GM23338 (cell line): Measurements from ENCODE around the gene MEIS3. TPM values are rescaled to one million over a fixed set of nuclear protein-coding genes. Genes with fewer than 3 reads are reported as not detected.

Experiments
- ATAC-seq: fragments of 200-7000 bp; cut with Tn5 transposase; 3 replicates; pipeline ENCODE4 v1.9.1; 2020
- DNase-seq: peaks from one replicate; pipeline ENCODE4 v3.0.0-alpha.2; 2015; ENCODE audit warnings: low spot score
- H2AFZ ChIP-seq: fragments of 200-600 bp; sonication (generic); 2 replicates; pipeline ENCODE4 v1.8.0; 2016; ENCODE audit warnings: antibody characterized with exemption, mild to moderate bottlenecking, moderate library complexity
- H3F3A ChIP-seq: fragments of 200-600 bp; sonication (generic); replicated peaks from 2 replicates; pipeline ENCODE4 v1.8.0; 2017; ENCODE audit warnings: antibody characterized with exemption, mixed run types, low read depth
- H3K27ac ChIP-seq: fragments of 200-600 bp; sonication (generic); 2 replicates; pipeline ENCODE4 v1.6.1; 2016; ENCODE audit warnings: low read depth
- H3K27me3 ChIP-seq: fragments of 200-600 bp; sonication (generic); 2 replicates; pipeline ENCODE4 v1.8.0; 2016; ENCODE audit warnings: mild to moderate bottlenecking, mixed run types, moderate library complexity; ENCODE audit not compliant: insufficient read depth
- H3K36me3 ChIP-seq: fragments of 200-600 bp; sonication (generic); 2 replicates; pipeline ENCODE4 v1.8.0; 2016; ENCODE audit warnings: mild to moderate bottlenecking; ENCODE audit not compliant: insufficient read depth
- H3K4me1 ChIP-seq: fragments of 200-600 bp; sonication (generic); 2 replicates; pipeline ENCODE4 v1.8.0; 2016; ENCODE audit warnings: mild to moderate bottlenecking, moderate library complexity; ENCODE audit not compliant: insufficient read depth
- H3K4me2 ChIP-seq: fragments of 200-600 bp; sonication (generic); 2 replicates; pipeline ENCODE4 v1.7.1; 2017; ENCODE audit warnings: mixed run types
- H3K4me3 ChIP-seq: fragments of 200-600 bp; sonication (generic); 2 replicates; pipeline ENCODE4 v1.6.1; 2016; ENCODE audit warnings: mixed run types
- H3K79me2 ChIP-seq: fragments of 200-600 bp; sonication (generic); replicated peaks from 2 replicates; pipeline ENCODE4 v1.8.0; 2017; ENCODE audit warnings: mild to moderate bottlenecking; ENCODE audit not compliant: insufficient read depth
- H3K9me2 ChIP-seq: fragments of 200-600 bp; sonication (generic); 2 replicates; pipeline ENCODE4 v1.8.0; 2017; ENCODE audit not compliant: insufficient read depth
- H4K20me1 ChIP-seq: fragments of 200-600 bp; sonication (generic); replicated peaks from 2 replicates; pipeline ENCODE4 v1.8.0; 2017; ENCODE audit warnings: mild to moderate bottlenecking; ENCODE audit not compliant: insufficient read depth
- H3K27ac Mint-ChIP-seq: 2 replicates; pipeline ENCODE4 v1.8.0; 2020; ENCODE audit warnings: inconsistent platforms, mild to moderate bottlenecking, moderate library complexity, mixed read lengths
- H3K27me3 Mint-ChIP-seq: 3 replicates; pipeline ENCODE4 v1.8.0; 2022; ENCODE audit warnings: low read depth, mild to moderate bottlenecking, moderate library complexity, mixed read lengths, inconsistent platforms; ENCODE audit not compliant: insufficient read depth, poor library complexity
- H3K36me3 Mint-ChIP-seq: 3 replicates; pipeline ENCODE4 v1.8.0; 2021; ENCODE audit warnings: low read depth, mild to moderate bottlenecking, inconsistent platforms, moderate library complexity, mixed read lengths
- H3K4me1 Mint-ChIP-seq: 3 replicates; pipeline ENCODE4 v1.8.0; 2020; ENCODE audit warnings: mild to moderate bottlenecking, inconsistent platforms, mixed read lengths
- H3K4me3 Mint-ChIP-seq: 3 replicates; pipeline ENCODE4 v1.8.0; 2021; ENCODE audit warnings: moderate library complexity, mild to moderate bottlenecking, inconsistent platforms, mixed read lengths
- H3K9me3 Mint-ChIP-seq: 3 replicates; pipeline ENCODE4 v1.8.0; 2020; ENCODE audit warnings: moderate library complexity, mild to moderate bottlenecking, inconsistent platforms, mixed read lengths
- CREB1 ChIP-seq: fragments of 250-450 bp; sonication (Bioruptor Pico); IDR thresholded peaks from 2 replicates; pipeline ENCODE4 v1.5.0; 2020; ENCODE audit warnings: low read depth, mild to moderate bottlenecking, moderate library complexity
- EZH2 ChIP-seq: fragments of 200-600 bp; sonication (generic); IDR thresholded peaks from one replicate; pipeline ENCODE4 v1.8.0; 2017; ENCODE audit warnings: antibody characterized with exemption, mild to moderate bottlenecking, low read depth; ENCODE audit not compliant: unreplicated experiment
- EZH2phosphoT487 ChIP-seq: fragments of 200-600 bp; sonication (generic); IDR thresholded peaks from one replicate; pipeline ENCODE4 v1.8.1; 2018; ENCODE audit warnings: antibody characterized with exemption; ENCODE audit not compliant: unreplicated experiment
- JUNB ChIP-seq: IDR thresholded peaks from one replicate; pipeline ENCODE4 v1.6.1; 2016; ENCODE audit warnings: antibody characterized with exemption; ENCODE audit not compliant: unreplicated experiment
- NANOG ChIP-seq: IDR thresholded peaks from 2 replicates; pipeline ENCODE4 v1.6.1; 2016; ENCODE audit warnings: antibody characterized with exemption, borderline replicate concordance
- POLR2AphosphoS5 ChIP-seq: IDR thresholded peaks from 2 replicates; pipeline ENCODE4 v1.6.1; 2016; ENCODE audit warnings: antibody characterized with exemption, low read depth
- STAT1 ChIP-seq: IDR thresholded peaks from one replicate; pipeline ENCODE4 v1.6.1; 2016; ENCODE audit warnings: antibody characterized with exemption; ENCODE audit not compliant: unreplicated experiment
- ZNF114 ChIP-seq: fragments of 250-450 bp; sonication (Bioruptor Pico); IDR thresholded peaks from 2 replicates; pipeline ENCODE4 v1.5.0; 2020; ENCODE audit warnings: mild to moderate bottlenecking, moderate library complexity
- ZNF331 ChIP-seq: fragments of 250-450 bp; sonication (Bioruptor Pico); IDR thresholded peaks from 2 replicates; pipeline ENCODE4 v1.5.0; 2020; ENCODE audit warnings: low read depth, mild to moderate bottlenecking, moderate library complexity
- polyA plus RNA-seq: library from polyadenylated mRNA; unstranded; fragments of >200 nt; fragmentation: Nextera tagmentation; extraction: Ambion mirVana; gene quantifications from 2 replicates; pipeline ENCODE4 v1.2.1, GENCODE V29; 2016
- total RNA-seq: library from RNA; depleted of rRNA; stranded (reverse); fragments of >200 nt; shearing (Covaris generic); gene quantifications from 2 replicates; pipeline ENCODE4 v1.2.3, GENCODE V29; 2014
- TF ChIP-seq, protein P1 (sequence below): fragments of 250-450 bp; sonication (Bioruptor Pico); IDR thresholded peaks from 2 replicates; pipeline ENCODE4 v1.5.0; 2020; ENCODE audit warnings: mild to moderate bottlenecking, moderate library complexity
- TF ChIP-seq, protein P2 (sequence below): IDR thresholded peaks from 2 replicates; pipeline ENCODE4 v1.6.1; 2016; ENCODE audit warnings: antibody characterized with exemption

MEIS3 gene
- total and polyA plus RNA-seq, 2 experiments from 2014 or later, result 20.6 to 33.7 TPM

DNA sequence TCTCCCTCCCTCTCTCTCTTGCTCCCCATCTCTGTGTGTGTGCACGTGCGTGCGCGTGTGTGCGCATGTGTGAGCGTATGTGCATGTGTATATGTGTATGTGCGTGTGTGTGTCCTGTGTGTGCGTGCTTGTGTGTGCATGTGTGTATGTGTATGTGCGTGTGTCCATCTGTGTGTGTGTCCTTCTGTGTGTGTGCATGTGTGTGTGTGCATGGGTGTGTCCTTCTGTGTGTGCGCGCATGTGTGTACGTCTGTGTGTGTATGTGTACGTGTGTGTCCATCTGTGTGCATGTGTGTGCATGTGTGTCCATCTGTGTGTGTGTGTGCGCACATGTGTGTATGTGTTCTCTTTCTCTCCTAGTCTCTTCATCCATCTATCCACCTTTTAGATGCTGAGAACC lies 40.1 kb upstream of the MEIS3 start:
- ATAC-seq (no peak), DNase-seq (no peak)
- H3K4me3 Mint-ChIP-seq, result no peak overlapping the region
- peaks cover 3% of the 10 kb centered on the region for H3K4me1 Mint-ChIP-seq
- Histone ChIP-seq H3K27me3 (peaks cover 41% of the 10 kb centered on the region), H3K27ac (no peak overlapping the region), H3F3A (0 out of 2 replicates have a peak, but pooled peaks cover 5% of the 10 kb centered on the region), H3K4me3 (no peak overlapping the region), H3K79me2 (no peaks in the 10 kb centered on the region), H4K20me1 (0 out of 2 replicates have a peak, but pooled peaks cover 4% of the 10 kb centered on the region), H3K36me3 (no peaks in the 10 kb centered on the region; the same call in 1 of the 2 replicates), H3K4me1 (peaks cover 5% of the 10 kb centered on the region; the same call in 1 of the 2 replicates), H2AFZ (no peak overlapping the region), H3K9me2 (no peaks in the 10 kb centered on the region), H3K4me2 (no peak overlapping the region)
- H3K9me3 Mint-ChIP-seq, result no peaks in the 10 kb centered on the region
- TF ChIP-seq JUNB (no peak), EZH2 (no peak), STAT1 (no peak), ZNF114 (no peak), CREB1 (CRISPR knock-in tag) (no peak), ZNF331 (CRISPR knock-in tag) (no peak), POLR2AphosphoS5 (no peak), NANOG (no peak), EZH2phosphoT487 (no peak)
- TF ChIP-seq, protein P1, sequence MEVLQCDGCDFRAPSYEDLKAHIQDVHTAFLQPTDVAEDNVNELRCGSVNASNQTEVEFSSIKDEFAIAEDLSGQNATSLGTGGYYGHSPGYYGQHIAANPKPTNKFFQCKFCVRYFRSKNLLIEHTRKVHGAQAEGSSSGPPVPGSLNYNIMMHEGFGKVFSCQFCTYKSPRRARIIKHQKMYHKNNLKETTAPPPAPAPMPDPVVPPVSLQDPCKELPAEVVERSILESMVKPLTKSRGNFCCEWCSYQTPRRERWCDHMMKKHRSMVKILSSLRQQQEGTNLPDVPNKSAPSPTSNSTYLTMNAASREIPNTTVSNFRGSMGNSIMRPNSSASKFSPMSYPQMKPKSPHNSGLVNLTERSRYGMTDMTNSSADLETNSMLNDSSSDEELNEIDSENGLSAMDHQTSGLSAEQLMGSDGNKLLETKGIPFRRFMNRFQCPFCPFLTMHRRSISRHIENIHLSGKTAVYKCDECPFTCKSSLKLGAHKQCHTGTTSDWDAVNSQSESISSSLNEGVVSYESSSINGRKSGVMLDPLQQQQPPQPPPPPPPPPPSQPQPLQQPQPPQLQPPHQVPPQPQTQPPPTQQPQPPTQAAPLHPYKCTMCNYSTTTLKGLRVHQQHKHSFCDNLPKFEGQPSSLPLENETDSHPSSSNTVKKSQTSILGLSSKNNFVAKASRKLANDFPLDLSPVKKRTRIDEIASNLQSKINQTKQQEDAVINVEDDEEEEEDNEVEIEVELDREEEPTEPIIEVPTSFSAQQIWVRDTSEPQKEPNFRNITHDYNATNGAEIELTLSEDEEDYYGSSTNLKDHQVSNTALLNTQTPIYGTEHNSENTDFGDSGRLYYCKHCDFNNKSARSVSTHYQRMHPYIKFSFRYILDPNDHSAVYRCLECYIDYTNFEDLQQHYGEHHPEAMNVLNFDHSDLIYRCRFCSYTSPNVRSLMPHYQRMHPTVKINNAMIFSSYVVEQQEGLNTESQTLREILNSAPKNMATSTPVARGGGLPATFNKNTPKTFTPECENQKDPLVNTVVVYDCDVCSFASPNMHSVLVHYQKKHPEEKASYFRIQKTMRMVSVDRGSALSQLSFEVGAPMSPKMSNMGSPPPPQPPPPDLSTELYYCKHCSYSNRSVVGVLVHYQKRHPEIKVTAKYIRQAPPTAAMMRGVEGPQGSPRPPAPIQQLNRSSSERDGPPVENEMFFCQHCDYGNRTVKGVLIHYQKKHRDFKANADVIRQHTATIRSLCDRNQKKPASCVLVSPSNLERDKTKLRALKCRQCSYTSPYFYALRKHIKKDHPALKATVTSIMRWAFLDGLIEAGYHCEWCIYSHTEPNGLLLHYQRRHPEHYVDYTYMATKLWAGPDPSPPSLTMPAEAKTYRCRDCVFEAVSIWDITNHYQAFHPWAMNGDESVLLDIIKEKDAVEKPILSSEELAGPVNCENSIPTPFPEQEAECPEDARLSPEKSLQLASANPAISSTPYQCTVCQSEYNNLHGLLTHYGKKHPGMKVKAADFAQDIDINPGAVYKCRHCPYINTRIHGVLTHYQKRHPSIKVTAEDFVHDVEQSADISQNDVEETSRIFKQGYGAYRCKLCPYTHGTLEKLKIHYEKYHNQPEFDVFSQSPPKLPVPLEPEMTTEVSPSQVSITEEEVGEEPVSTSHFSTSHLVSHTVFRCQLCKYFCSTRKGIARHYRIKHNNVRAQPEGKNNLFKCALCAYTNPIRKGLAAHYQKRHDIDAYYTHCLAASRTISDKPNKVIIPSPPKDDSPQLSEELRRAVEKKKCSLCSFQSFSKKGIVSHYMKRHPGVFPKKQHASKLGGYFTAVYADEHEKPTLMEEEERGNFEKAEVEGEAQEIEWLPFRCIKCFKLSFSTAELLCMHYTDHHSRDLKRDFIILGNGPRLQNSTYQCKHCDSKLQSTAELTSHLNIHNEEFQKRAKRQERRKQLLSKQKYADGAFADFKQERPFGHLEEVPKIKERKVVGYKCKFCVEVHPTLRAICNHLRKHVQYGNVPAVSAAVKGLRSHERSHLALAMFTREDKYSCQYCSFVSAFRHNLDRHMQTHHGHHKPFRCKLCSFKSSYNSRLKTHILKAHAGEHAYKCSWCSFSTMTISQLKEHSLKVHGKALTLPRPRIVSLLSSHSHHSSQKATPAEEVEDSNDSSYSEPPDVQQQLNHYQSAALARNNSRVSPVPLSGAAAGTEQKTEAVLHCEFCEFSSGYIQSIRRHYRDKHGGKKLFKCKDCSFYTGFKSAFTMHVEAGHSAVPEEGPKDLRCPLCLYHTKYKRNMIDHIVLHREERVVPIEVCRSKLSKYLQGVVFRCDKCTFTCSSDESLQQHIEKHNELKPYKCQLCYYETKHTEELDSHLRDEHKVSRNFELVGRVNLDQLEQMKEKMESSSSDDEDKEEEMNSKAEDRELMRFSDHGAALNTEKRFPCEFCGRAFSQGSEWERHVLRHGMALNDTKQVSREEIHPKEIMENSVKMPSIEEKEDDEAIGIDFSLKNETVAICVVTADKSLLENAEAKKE (CRISPR knock-in tag), result no peak
- TF ChIP-seq, protein P2, sequence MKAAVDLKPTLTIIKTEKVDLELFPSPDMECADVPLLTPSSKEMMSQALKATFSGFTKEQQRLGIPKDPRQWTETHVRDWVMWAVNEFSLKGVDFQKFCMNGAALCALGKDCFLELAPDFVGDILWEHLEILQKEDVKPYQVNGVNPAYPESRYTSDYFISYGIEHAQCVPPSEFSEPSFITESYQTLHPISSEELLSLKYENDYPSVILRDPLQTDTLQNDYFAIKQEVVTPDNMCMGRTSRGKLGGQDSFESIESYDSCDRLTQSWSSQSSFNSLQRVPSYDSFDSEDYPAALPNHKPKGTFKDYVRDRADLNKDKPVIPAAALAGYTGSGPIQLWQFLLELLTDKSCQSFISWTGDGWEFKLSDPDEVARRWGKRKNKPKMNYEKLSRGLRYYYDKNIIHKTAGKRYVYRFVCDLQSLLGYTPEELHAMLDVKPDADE, result no peak
- peaks cover 17% of the 10 kb centered on the region for H3K36me3 Mint-ChIP-seq
- no peak overlapping the region for H3K27ac Mint-ChIP-seq
- H3K27me3 Mint-ChIP-seq, result no peaks in the 10 kb centered on the region
